HG03097 (cell line): Measurements from ENCODE around the gene OR14K1.
"Not testable (repeated sequence)": the region's sequence is repeated elsewhere in the genome, so short reads cannot be mapped to it uniquely, and the experiment has no call there.

ENCODE experiments used
- ATAC-seq: cut with Tn5 transposase; IDR thresholded peaks from one replicate; pipeline ENCODE4 v1.9.1; 2021; ENCODE audit not compliant: unreplicated experiment, low FRiP score

The OR14K1 gene

GRCh38 chr1:247738315-247738714, at the start of gene OR14K1:
Gene OR14K1 (plus strand): TSS chr1:247738615. CDS start chr1:247738615, 0 bp downstream.
- ATAC-seq = no peak

GRCh38 chr1:247701338-247701737, 37.1 kb upstream of the OR14K1 start:
- no peak for ATAC-seq

- ATAC-seq = not testable (repeated sequence)
Observed at GRCh38 chr1:247710681-247711080, 27.7 kb upstream of the OR14K1 start.

GRCh38 chr1:247713753-247714152, 24.7 kb upstream of the OR14K1 start:
- no peak for ATAC-seq

GRCh38 chr1:247716546-247716945, 21.9 kb upstream of the OR14K1 start, which contains the start of gene OR6F1:
Gene OR6F1 (minus strand): TSS chr1:247716646. CDS start chr1:247712755, 3,891 bp downstream.
- ATAC-seq = no peak

GRCh38 chr1:247721222-247721621, 17.2 kb upstream of the OR14K1 start:
- ATAC-seq = no peak

- ATAC-seq = no peak
Observed at GRCh38 chr1:247740721-247741120, 2.3 kb downstream of the OR14K1 start.

- no peak for ATAC-seq
Observed at GRCh38 chr1:247741756-247742155, 3.3 kb downstream of the OR14K1 start.

- not testable (repeated sequence) for ATAC-seq
Observed at GRCh38 chr1:247742215-247742760, 3.9 kb downstream of the OR14K1 start.

GRCh38 chr1:247746391-247746935, 8.0 kb downstream of the OR14K1 start:
- no peak for ATAC-seq

- no peak for ATAC-seq
Observed at GRCh38 chr1:247747616-247748015, 9.2 kb downstream of the OR14K1 start.

- ATAC-seq = no peak
Observed at GRCh38 chr1:247748041-247748440, 9.6 kb downstream of the OR14K1 start, which contains the start of gene OR14A2. Gene OR14A2 (minus strand): TSS chr1:247748141.

- ATAC-seq = no peak
Observed at GRCh38 chr1:247749870-247750269, 11.5 kb downstream of the OR14K1 start.

GRCh38 chr1:247754311-247754710, 15.9 kb downstream of the OR14K1 start:
- ATAC-seq = not testable (repeated sequence)

GRCh38 chr1:247760456-247760855, 22.0 kb downstream of the OR14K1 start, which contains the start of gene OR1C1:
Gene OR1C1 (minus strand): TSS chr1:247760556. CDS start chr1:247758406, 2,150 bp downstream.
- no peak for ATAC-seq

GRCh38 chr1:247769603-247770002, 31.2 kb downstream of the OR14K1 start:
- no peak for ATAC-seq
